NCI-H2171 (cell line): ENCODE measurements around the gene TXNDC2.
"Not testable (repeated sequence)": the region's sequence is repeated elsewhere in the genome, so short reads cannot be mapped to it uniquely, and the experiment has no call there.

Source experiments
- DNase-seq: peaks from one replicate; lab custom pipeline; 2025; lab: John Stamatoyannopoulos, UW

Gene TXNDC2

GRCh38 chr18:9885170-9886004 is at the start of gene TXNDC2:
Gene TXNDC2 (plus strand): TSS chr18:9885973. CDS start chr18:9886681, 708 bp downstream.
- no peak for DNase-seq

DNA sequence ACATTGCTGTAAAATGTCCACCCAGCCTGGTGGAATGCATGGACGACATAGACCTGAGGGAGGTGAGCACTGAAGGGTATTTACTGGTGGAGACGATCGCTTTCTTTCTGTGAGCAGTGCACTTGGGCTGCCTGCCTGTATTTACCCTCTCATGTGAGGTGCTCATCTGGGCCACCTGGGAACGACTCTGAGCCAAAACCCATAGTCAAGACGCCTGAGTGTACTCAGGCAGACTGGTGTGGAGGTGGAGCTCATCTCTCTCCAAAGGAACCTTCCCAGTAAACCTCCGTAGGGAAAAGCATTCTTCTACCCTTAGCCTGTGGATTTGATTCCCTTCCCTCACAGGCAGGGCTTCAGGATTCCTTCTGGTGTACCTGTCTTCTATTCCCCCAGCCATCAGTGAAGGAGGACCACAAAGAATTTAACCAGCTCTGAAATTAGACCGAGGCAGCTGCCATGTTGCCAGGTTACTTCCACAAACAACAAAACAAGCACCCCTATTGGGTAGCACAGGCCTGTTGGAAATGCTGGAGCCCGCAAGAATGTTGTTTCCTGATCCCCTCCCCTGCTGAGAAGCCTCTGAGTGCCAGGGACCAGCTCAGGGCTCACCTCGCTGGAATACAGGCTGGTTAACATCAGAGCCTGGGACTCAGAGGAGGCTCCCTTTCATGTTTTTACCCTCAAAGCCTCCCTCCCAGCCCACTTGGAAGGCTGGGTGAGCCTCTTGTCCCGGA is 47.5 kb upstream of the TXNDC2 start:
- peak; percentile 31 for DNase-seq

GRCh38 chr18:9839211-9839610 is 46.6 kb upstream of the TXNDC2 start:
- no peak for DNase-seq

GRCh38 chr18:9839853-9840252 is 45.9 kb upstream of the TXNDC2 start:
- no peak for DNase-seq

DNA sequence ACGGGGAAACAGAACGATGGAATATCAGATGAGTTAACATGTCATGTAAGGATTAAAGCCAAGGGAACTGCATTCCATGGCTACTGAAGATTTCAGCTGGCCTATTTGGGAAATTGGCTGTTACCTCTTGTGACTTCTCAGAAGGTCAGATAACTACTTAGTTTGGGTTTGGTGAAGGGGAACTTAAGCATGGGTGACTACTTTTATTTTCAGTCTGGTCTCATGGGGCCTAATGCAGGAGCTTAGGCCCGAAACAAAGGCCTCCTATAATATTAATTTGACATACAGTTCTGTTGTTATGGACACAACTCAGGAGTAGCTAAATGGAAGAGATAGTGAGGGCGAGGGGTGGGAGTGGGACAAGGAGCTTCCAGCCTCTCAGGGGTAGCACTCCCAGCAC is 44.0 kb upstream of the TXNDC2 start:
- no peak for DNase-seq

- no peak for DNase-seq
Measured at GRCh38 chr18:9842448-9842847, 43.3 kb upstream of the TXNDC2 start.

DNA sequence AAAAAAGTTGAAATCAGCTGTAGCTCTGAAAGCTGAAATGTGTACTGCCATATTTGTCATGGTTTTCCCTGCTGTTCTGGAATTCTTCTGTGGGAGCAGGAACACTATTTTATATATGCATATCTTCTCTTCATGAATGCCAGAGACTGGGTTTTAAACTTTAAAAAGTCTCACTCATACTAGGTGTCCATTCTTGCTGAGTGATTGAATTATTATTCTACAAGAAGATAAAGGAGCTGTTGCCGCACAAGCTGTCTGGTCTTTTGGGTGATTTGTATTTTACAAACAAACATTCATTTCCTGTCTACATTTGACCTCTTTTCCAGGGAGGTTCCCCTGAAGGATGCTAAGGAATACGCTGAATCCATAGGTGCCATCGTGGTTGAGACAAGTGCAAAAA is 40.5 kb upstream of the TXNDC2 start:
- DNase-seq: no peak

- no peak for DNase-seq
Measured at GRCh38 chr18:9846162-9846925, 39.4 kb upstream of the TXNDC2 start.

DNA sequence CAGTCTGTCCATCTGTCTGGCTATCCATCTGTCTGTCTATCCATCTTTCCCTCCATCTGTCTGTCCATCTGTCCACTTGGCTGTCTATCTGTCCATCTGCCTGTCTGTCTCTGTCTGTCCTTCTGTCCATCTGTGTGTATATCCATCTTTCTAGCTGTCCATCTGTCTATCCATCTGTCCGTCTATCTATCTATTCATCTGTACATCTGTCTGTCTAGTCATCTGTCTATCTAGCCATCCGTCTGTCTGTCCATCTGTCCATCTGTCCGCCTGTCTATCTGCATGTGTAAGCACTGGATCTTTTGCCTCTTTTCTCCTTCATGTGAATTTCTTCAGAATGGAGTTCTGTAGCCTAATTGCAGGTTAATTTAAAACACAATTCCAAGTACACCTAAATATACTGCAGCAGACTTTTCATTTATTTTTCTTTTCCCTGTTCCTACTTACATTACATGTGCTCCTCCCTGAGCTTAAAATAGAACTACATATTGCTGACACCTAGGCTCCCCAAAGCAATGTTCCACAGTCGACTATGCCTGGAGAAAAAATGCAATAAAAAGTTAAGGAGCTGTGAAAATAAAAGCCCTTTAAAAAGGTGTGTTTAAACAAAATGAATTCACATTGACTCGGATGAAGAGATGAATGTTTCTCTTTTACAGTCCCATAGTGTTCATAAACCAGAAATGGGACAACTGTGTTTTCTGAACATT is 37.4 kb upstream of the TXNDC2 start:
- no peak for DNase-seq

DNA sequence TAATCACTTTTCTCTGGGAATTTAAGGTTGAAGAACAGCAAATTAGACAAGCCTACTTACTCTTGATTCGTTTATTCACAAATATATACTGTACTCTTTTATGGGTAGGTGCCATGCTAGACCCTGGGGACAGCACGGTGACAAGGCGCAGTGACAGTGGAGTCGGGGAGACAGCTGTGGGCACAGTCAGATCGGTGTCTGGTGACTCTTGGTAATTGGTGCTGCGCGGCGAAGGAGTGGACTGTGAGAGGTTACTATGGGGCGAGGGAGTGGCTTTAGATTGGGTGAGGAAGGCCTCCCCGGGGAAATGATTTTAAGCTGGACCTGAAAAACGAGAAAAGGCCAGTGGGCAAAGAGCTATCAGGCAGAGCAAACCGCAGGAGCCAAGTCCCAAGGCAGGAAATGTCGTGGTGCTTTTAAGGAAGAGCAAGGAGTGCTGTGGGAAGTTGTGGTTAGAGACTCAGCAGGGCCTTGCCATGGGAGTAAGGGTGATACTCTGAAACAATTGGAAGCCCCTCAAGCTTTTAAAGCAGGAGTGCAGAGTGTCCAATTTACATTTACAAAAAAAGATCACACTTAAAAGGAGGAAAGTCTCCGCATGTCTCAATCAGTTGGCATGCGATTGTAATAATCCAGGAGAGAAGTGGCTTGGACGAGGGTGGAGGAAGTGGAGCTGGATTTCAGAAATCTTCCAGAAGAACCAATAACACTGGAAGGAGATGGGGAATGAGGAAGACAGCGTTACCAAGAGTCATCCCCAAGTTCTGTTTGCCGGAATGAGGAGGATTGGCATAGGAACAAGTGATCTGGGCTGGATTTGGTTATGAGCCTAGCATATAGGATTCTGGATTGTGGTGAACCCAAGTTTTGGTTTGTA is 36.1 kb upstream of the TXNDC2 start:
- no peak for DNase-seq

DNA sequence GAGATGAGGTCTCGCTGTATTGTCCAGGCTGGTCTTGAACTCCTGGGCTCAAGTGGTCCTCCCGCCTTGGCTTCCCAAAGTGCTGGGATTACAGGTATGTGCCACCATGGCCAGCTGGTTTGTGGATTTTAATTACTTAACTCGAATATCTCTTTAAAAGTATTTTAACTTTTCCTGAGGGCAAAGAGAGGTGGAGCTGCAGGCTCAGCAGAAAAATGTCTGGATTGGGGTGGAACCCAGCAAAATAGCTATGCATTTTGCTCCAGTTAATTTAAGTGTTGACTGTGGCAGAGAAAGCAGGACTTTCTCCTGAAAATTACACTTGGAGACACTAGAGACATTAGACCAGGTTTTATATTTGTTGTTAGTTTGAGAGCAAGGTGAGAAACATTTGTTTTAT is 35.5 kb upstream of the TXNDC2 start:
- no peak for DNase-seq

DNA sequence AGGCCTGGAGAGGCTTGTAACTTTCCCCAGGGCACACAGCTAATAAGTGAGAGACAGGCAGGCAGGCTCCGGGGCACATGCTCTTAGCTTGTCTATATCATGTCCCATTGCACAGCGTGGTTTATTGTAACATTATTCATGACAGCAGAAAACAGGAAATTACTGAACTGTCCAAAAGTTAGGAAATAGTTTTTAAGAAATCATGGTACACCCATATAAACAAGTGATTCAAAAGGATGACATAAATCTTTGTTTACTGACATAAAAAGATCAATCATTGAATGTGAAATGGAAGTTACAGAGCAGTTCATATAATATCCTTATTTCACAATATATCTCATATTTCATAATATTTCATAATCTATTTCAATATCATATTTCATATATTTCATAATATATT is 34.3 kb upstream of the TXNDC2 start:
- DNase-seq: no peak

GRCh38 chr18:9852266-9853081 is 33.3 kb upstream of the TXNDC2 start:
- DNase-seq: no peak

DNA sequence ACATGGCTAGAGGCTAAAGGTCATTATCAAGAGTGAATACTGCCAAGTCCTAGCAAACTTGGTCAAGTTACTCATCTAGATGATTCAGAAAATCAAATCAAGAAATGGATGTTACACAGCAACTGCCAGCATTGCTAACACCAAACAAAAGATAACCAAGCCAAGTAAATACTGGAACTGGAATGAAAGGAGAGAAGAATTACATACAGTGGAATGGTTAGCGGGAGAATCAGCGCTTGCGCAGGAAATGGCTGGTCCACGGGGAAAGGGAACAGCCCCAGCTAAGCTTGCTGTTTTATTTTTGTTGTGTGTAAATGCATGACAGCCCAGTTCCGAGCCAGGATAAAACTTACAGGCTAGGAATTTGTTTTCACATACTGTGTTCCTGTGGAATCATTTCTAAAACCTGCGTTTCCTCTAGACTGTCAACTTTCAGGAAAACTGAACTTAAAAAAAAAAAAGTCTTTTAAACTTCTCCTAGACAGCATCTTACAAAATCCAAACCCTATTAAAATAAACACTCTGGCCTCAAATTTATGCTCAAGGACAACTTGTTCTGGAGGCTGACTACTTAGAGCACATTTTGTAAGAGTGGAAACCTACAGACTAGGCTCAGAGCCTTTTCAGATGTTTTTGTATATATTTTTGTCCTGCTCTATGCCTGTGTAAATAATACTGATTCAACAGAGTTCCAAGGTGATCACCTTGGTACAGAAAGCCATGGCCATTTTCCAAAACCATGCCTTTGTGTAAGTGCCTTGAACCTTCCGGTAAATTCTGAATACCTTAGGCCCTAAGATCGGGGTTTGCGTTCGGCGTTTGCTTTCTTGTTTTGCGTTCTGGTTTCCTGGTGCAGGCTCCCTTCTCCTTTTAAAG is 30.7 kb upstream of the TXNDC2 start:
- no peak for DNase-seq

- no peak for DNase-seq
Measured at GRCh38 chr18:9855681-9856080, 30.1 kb upstream of the TXNDC2 start.

DNA sequence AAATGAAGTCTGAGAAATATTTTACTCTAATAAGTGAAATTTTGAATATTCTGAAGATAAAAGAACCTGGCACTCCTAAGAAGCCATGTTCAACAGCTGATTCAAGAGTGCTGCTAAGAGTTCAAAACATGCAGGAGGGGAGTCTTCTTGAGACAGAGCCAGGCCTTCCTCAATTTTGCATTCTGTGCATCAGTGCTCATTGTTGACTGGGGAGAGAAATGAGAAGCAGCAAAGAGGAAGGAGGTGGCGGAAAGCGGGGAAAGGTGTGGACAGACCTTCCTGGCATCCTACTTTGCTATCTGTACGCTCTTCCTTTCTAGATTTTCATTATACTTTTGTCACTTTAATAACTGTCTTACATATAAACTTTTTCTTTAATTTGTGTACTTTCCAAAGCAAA is 29.7 kb upstream of the TXNDC2 start:
- DNase-seq: no peak

- DNase-seq: not testable (repeated sequence)
Measured at GRCh38 chr18:9857479-9857998, 28.2 kb upstream of the TXNDC2 start.

DNA sequence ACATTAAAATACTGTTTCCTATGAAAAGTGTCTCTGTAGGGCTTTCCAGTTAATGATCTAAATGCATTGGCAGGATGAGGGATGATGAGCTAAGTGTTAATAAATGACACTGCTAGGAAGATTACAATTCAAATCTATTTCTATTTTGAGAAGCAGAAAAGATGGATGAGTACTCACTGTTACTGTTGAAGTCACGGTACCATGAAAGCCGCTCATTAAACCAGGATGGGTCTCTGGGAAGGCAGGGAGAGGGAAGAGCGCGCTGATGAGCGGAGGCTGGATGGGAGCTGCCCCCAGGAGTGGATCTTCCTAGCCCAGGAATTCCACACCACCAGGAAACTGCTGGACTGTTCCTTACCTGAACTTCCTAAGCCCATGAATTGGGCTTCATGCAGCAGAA is 27.1 kb upstream of the TXNDC2 start:
- DNase-seq: no peak

- DNase-seq: no peak
Measured at GRCh38 chr18:9859232-9859631, 26.5 kb upstream of the TXNDC2 start.
